ENCODE measurements around the gene NRP2.

GRCh38 chr2:205687641-205687956 lies 5.3 kb downstream of the NRP2 start:
- TF ChIP-seq EHF (CRISPR knock-in tag; IDR thresholded peaks at IDR 0.05) = no peak
- no peak for TF ChIP-seq MAFK (IDR thresholded peaks at IDR 0.05; ENCODE audit: partially characterized antibody)
- TF ChIP-seq RARB (CRISPR knock-in tag; IDR thresholded peaks at IDR 0.05) = no peak
- no peak for TF ChIP-seq PBX3 (IDR thresholded peaks at IDR 0.05)
- no peak for TF ChIP-seq BHLHE40 (IDR thresholded peaks at IDR 0.05; ENCODE audit: low read depth, low read length)
- no peak for TF ChIP-seq PHF8 (IDR thresholded peaks at IDR 0.05; ENCODE audit: borderline replicate concordance, low read depth)
- TF ChIP-seq MAX (IDR thresholded peaks at IDR 0.05) = no peak
- TF ChIP-seq, protein P1, sequence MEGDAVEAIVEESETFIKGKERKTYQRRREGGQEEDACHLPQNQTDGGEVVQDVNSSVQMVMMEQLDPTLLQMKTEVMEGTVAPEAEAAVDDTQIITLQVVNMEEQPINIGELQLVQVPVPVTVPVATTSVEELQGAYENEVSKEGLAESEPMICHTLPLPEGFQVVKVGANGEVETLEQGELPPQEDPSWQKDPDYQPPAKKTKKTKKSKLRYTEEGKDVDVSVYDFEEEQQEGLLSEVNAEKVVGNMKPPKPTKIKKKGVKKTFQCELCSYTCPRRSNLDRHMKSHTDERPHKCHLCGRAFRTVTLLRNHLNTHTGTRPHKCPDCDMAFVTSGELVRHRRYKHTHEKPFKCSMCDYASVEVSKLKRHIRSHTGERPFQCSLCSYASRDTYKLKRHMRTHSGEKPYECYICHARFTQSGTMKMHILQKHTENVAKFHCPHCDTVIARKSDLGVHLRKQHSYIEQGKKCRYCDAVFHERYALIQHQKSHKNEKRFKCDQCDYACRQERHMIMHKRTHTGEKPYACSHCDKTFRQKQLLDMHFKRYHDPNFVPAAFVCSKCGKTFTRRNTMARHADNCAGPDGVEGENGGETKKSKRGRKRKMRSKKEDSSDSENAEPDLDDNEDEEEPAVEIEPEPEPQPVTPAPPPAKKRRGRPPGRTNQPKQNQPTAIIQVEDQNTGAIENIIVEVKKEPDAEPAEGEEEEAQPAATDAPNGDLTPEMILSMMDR (IDR thresholded peaks at IDR 0.05) = no peak
- TF ChIP-seq POLR2A (IDR thresholded peaks at IDR 0.05; ENCODE audit: low read length) = no peak
- no peak for TF ChIP-seq EP300 (IDR thresholded peaks at IDR 0.05)
- TF ChIP-seq ELK1 (IDR thresholded peaks at IDR 0.05; ENCODE audit: low read depth, low read length) = no peak
- no peak for TF ChIP-seq CHD2 (IDR thresholded peaks at IDR 0.05; ENCODE audit: low read length, partially characterized antibody)

All from A549 (cell line).